ENCODE data around the gene DEFB112.

DEFB112 gene

DNA sequence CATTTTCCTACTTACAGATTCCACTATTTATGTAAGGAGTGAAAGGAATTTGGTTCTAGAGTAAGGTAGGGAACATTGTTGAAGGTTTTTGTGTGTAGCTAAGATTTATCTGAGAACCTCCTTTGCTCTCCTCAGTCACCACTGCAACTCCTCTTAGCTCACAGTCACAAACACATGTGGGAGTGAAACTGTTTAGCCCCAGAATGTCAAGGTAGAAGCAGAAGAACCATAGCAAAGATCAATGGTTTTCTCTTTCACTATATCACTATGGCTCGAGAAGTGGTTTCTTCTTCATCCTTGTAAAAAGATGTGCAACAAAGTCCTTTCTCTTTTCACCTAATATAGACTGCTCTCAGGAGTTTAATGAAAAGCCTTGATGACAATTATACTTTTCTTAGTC lies 6.5 kb upstream of the DEFB112 start:
- TF ChIP-seq, protein P1, sequence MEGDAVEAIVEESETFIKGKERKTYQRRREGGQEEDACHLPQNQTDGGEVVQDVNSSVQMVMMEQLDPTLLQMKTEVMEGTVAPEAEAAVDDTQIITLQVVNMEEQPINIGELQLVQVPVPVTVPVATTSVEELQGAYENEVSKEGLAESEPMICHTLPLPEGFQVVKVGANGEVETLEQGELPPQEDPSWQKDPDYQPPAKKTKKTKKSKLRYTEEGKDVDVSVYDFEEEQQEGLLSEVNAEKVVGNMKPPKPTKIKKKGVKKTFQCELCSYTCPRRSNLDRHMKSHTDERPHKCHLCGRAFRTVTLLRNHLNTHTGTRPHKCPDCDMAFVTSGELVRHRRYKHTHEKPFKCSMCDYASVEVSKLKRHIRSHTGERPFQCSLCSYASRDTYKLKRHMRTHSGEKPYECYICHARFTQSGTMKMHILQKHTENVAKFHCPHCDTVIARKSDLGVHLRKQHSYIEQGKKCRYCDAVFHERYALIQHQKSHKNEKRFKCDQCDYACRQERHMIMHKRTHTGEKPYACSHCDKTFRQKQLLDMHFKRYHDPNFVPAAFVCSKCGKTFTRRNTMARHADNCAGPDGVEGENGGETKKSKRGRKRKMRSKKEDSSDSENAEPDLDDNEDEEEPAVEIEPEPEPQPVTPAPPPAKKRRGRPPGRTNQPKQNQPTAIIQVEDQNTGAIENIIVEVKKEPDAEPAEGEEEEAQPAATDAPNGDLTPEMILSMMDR (IDR thresholded peaks at IDR 0.05; ENCODE audit: borderline replicate concordance, insufficient read depth, low read depth, low read length): no peak
- H3K4me3 ChIP-seq (ENCODE audit: low read depth, low read length): no peak overlapping the region

DNA sequence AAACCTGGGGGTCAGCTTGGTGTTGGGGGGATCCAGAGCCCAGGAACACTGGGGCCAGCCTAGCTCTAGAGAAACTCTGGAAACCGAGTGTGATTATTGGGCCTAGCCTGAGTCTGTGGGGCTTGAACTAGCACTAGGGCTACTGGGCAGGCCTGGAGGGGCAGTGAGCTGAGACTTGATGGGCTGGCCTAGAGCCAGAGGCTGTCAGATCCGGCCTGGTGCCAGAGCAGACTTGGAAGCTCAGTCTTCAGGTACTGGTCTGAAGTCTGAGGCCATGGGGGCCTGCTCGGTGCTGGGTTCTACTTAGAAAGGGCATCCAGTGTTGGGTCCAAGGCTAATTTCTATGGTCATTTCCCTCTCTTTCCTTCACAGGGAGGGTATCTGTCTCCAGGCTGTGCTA lies 2.7 kb downstream of the DEFB112 start:
- TF ChIP-seq, protein P1 (IDR thresholded peaks at IDR 0.05; ENCODE audit: borderline replicate concordance, insufficient read depth, low read depth, low read length): no peak
- H3K4me3 ChIP-seq (ENCODE audit: low read depth, low read length): no peak overlapping the region

DNA sequence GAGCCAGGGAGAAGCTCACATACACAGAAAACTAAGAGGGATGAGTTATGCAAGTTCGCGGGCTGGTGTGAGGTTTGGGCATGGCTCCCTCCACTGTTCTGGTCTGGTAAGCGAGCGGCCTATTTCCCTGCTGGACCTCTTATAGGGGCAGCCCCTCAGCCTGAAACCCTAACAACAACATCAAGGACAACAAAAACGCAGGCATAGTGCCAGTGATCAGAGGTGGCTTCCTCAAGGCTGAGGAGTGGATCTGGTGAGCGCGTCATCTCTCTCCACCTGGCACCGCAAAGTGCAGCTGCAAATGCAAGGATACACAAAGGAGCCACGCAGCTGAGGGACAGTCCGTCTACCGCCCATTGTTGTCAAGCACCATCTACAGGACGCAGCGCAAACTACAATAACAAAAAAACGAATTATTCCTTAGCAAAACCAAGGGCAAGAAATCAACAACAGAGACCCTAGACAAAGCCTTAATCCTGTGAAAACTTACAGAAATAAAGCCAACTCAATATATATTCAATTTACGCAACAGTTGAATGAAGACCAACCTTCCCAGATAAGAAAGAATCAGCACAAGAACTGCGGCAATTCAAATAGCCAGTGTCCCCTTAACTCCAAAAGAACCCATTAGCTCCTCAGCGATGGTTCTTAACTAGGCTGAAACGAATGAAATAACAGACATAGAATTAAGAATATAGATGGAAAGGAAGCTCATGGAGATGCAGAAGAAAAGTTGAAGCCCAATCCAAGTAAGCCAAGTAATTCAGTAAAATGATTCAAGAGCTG lies 18.8 kb downstream of the DEFB112 start:
- H3K4me3 ChIP-seq (ENCODE audit: low read depth, low read length): no peak overlapping the region
- TF ChIP-seq, protein P1 (IDR thresholded peaks at IDR 0.05; ENCODE audit: borderline replicate concordance, insufficient read depth, low read depth, low read length): peak; percentile 47; the same call in 1 of the 2 replicates

DNA sequence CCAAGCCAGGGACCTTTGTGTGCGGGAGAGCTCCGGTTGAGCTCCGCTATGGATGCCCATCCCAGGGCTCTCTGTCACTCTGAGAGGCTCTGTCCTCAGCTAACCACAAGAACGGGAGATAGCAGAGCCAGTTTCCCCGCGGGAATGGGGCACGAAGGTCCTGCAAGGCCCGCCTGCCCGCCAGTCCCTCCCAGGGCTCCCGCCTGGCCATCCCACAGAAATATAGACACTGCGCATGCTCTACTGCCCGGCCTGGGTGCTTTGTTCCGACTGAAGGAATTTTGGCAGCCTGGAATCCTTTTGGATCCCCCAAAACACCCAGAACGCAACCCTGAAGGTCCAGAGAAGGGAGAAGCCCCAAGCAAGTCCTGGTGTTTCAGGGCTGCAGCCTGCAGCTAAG lies 19.4 kb downstream of the DEFB112 start:
- H3K4me3 ChIP-seq (ENCODE audit: low read depth, low read length): no peak overlapping the region
- TF ChIP-seq, protein P1 (IDR thresholded peaks at IDR 0.05; ENCODE audit: borderline replicate concordance, insufficient read depth, low read depth, low read length): no peak

DNA sequence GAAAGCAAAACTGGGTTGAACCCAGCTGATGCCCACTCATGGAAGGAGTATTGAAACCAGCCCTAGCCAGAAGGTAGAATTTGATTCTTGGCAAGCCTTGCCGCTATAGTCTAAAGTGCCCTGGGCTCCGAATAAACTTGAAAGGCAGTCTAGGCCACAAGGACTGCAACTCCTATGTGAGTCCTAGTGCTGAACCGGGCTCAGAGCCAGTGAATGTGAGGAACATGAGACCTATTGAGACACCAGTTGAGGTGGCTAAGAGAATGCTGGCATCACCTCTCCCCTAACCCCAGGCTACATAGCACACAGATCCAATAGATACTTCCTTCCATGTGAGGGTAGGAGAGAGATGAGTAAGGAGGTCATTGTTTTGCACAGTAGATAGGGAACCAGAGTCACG lies 24.5 kb downstream of the DEFB112 start:
- H3K4me3 ChIP-seq (ENCODE audit: low read depth, low read length): no peak overlapping the region
- TF ChIP-seq, protein P1 (IDR thresholded peaks at IDR 0.05; ENCODE audit: borderline replicate concordance, insufficient read depth, low read depth, low read length): no peak

DNA sequence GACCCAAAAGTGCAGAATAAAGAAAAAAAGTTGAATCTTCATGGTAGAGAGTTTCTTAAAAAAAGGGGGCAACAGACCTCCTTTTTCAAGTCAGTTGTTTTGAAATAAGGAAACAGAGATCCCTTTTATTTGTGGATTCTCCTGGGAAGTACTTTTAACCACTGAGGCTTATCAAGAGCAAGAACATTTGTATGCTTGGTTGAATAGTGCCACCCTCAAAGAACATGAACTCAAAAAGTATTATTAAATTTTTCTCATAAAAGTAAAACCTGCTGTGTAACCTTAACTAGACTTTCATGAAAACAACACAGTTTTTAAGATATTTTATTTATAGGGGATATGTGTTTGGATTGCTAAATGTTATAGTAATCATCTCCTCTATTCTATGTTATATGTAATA lies 27.8 kb downstream of the DEFB112 start, which contains the start of gene DEFB110:
Gene DEFB110 (minus strand): TSS at position 101 of the 400 bp plus-strand sequence. CDS start 59 bp downstream, at position 42.
- H3K4me3 ChIP-seq (ENCODE audit: low read depth, low read length): no peak within 1 kb of the TSS
- TF ChIP-seq, protein P1 (IDR thresholded peaks at IDR 0.05; ENCODE audit: borderline replicate concordance, insufficient read depth, low read depth, low read length): no peak

DNA sequence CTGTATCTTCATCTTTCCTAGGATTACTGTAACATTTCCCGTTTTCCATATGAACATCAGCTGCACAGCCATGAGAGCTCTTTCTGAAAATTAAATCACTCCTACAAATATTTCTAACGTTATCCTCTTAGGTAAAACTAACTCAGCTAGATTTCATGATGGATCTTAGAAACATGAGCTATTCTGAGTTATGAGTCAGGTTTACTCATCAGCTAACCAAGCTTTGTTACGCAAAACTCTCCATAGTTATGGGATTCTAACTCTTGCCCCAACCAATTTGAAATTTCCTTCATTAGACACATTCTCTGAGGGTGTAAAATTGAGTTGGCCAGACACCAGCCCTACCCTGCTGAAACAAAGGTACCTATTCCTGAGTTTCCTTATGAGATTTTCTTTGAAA lies 41.9 kb downstream of the DEFB112 start:
- H3K4me3 ChIP-seq (ENCODE audit: low read depth, low read length): no peak overlapping the region
- TF ChIP-seq, protein P1 (IDR thresholded peaks at IDR 0.05; ENCODE audit: borderline replicate concordance, insufficient read depth, low read depth, low read length): no peak

Data from GM12875 (cell line).